Dendritic cell treated with granulocyte-macrophage colony-stimulating factor and Interleukin-4, amounts not matched to agents 40 ng/mL and 50 ng/mL, for 4 days (primary cell): Measurements from ENCODE around the gene P2RX2.

Experiments
- H3K27ac Mint-ChIP-seq: one replicate; pipeline ENCODE4 v1.8.0; 2022; ENCODE audit warnings: mild to moderate bottlenecking, mixed read lengths
- H3K27me3 Mint-ChIP-seq: one replicate; pipeline ENCODE4 v1.8.0; 2022; ENCODE audit warnings: mild to moderate bottlenecking, mixed read lengths
- H3K36me3 Mint-ChIP-seq: one replicate; pipeline ENCODE4 v1.8.0; 2022; ENCODE audit warnings: low read depth, mixed read lengths
- H3K4me1 Mint-ChIP-seq: one replicate; pipeline ENCODE4 v1.8.0; 2022; ENCODE audit warnings: low read depth, mixed read lengths
- H3K4me3 Mint-ChIP-seq: one replicate; pipeline ENCODE4 v1.8.0; 2022; ENCODE audit warnings: mild to moderate bottlenecking, moderate library complexity, mixed read lengths
- H3K9me3 Mint-ChIP-seq: one replicate; pipeline ENCODE4 v1.8.0; 2022; ENCODE audit warnings: mixed read lengths
- intact Hi-C: fragments of 100-400 bp; cut with micrococcal nuclease; formaldehyde crosslinking; loops from one replicate; pipeline ENCODE4 v1.15.0; 2022

P2RX2 gene

DNA sequence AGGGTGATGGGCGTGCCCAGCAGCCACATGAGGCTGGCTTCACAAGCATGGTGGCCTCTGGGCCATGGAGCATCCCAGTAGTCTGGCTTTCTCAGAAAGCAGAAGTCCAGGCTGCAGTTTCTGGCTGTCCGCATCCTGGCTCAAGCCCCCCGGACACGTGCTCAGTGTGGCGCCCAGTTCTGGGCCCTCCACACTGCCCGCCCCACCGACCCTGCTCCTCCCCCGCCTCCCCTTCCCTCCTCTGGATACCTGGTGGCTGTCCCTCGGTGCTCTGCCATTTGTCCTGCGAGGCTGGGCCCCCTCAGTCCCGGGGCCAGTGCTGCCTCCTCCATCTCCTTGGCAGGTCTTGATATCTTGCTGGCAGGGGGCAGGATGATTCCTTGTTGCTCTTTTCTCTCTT lies 39.8 kb upstream of the P2RX2 start:
- intact Hi-C loops, result no loop called here
- Mint-ChIP-seq H3K27me3 (no peaks in the 10 kb centered on the region), H3K9me3 (no peaks in the 10 kb centered on the region), H3K4me3 (no peak overlapping the region), H3K36me3 (peaks cover 96% of the 10 kb centered on the region), H3K4me1 (no peaks in the 10 kb centered on the region), H3K27ac (no peak overlapping the region)

- Mint-ChIP-seq H3K4me1 (no peaks in the 10 kb centered on the region), H3K4me3 (no peak overlapping the region), H3K9me3 (no peaks in the 10 kb centered on the region), H3K27me3 (no peaks in the 10 kb centered on the region), H3K36me3 (peaks cover 96% of the 10 kb centered on the region), H3K27ac (no peak overlapping the region)
- intact Hi-C loops, result no loop called here
Measured at GRCh38 chr12:132579744-132580143, 38.8 kb upstream of the P2RX2 start.

- intact Hi-C loops, result no loop called here
- Mint-ChIP-seq H3K4me3 (no peak overlapping the region), H3K27me3 (no peaks in the 10 kb centered on the region), H3K9me3 (no peaks in the 10 kb centered on the region), H3K4me1 (no peaks in the 10 kb centered on the region), H3K36me3 (peaks cover 89% of the 10 kb centered on the region), H3K27ac (no peak overlapping the region)
Measured at GRCh38 chr12:132580701-132581292, 37.8 kb upstream of the P2RX2 start.

DNA sequence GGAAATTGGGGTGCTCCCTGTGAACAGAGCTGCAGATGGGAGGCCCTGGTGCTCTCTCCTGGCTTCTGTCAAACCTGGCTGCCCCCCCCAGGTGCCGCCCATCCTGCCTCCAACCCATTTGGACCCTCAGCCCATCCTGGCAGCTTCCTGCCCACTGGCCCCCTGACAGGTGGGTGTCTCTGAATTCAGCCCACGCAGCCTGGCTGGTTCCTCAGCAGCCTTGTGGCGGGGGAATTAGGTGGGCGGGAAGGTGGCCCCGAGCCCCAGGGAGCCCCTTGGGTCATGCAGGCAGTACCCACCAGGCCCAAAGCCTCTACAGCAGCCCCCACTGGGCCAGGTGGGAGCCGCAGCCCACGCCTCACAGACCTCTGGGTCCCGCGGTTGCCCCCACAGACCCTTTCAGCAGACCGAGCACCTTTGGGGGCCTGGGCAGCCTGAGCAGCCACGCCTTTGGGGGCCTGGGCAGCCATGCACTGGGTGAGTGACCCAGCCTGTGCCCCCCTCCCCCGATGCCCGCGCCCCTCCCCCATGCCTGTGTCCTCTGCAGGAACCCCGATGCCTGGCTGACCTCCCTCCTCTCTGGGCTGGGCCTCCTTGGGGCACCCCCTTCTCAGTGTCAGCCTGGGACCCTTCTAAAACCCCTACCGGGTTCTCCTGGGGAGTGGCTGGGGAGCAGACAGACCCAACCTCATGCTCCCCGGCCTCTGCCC lies 37.1 kb upstream of the P2RX2 start:
- H3K4me1 Mint-ChIP-seq, result no peaks in the 10 kb centered on the region

DNA sequence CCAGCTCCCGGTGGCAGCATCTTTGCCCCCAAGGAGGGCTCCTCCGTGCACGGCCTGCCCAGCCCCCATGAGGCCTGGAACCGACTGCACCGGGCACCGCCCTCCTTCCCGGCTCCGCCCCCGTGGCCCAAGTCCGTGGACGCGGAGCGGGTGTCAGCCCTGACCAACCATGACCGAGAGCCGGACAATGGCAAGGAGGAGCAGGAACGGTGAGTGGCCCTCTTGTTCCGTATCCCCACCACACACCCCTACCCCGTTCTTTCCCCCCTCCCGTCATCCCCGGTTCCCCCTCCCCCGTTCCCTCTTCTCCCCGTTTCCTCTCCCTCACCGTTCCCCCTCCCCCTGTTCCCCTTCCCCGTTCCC lies 36.5 kb upstream of the P2RX2 start:
- peaks cover 77% of the 10 kb centered on the region for H3K36me3 Mint-ChIP-seq
- H3K27ac Mint-ChIP-seq, result no peak overlapping the region
- H3K4me1 Mint-ChIP-seq, result no peaks in the 10 kb centered on the region
- H3K27me3 Mint-ChIP-seq, result peaks cover 3% of the 10 kb centered on the region
- H3K9me3 Mint-ChIP-seq, result no peaks in the 10 kb centered on the region
- no peak overlapping the region for H3K4me3 Mint-ChIP-seq
- intact Hi-C loops, result no loop called here

More for the DNA sequence above, 37.1 kb upstream of the P2RX2 start:
- no peaks in the 10 kb centered on the region for H3K9me3 Mint-ChIP-seq
- intact Hi-C loops, result no loop called here
- H3K36me3 Mint-ChIP-seq, result peaks cover 82% of the 10 kb centered on the region
- H3K27ac Mint-ChIP-seq, result no peak overlapping the region
- no peak overlapping the region for H3K4me3 Mint-ChIP-seq
- H3K27me3 Mint-ChIP-seq, result peaks cover under 1% of the 10 kb centered on the region

DNA sequence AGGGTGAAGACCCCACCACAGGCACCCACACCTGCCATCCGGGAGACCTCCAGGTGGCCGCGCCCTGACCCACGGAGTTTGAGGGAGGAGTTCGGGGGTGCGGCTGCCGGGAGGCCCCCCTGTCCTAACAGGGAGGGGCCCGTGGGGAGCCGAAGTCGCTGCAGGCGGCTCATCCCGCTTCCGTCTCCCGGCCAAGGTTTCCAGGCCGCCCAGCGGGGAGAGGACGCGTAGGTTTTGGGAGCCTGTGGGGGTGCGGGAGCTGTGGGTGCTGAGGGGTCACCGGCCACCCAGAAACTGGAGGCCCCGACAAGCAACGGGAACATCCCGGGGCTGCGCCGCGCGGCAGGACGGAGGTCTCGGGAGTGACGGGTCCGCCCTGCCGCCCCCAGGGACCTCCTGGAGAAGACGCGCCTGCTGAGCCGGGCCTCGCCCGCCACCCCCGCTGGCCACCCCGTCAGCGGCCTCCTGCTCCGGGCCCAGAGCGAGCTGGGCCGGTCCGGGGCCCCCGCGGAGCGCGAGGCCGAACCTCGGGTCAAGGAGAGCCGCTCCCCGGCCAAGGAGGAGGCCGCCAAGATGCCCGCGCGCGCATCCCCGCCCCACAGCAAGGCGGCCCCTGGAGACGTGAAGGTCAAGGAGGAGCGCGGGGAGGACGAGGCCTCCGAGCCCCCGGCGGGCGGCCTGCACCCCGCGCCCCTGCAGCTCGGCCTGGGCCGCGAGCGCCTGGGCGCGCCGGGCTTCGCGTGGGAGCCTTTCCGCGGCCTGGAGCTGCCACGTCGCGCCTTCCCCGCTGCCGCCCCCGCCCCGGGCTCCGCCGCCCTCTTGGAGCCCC lies 35.8 kb upstream of the P2RX2 start:
- Mint-ChIP-seq H3K4me3 (no peak overlapping the region), H3K36me3 (peaks cover 69% of the 10 kb centered on the region), H3K4me1 (no peaks in the 10 kb centered on the region), H3K27me3 (peaks cover 5% of the 10 kb centered on the region), H3K27ac (no peak overlapping the region), H3K9me3 (no peaks in the 10 kb centered on the region)
- intact Hi-C loops, result no loop called here

DNA sequence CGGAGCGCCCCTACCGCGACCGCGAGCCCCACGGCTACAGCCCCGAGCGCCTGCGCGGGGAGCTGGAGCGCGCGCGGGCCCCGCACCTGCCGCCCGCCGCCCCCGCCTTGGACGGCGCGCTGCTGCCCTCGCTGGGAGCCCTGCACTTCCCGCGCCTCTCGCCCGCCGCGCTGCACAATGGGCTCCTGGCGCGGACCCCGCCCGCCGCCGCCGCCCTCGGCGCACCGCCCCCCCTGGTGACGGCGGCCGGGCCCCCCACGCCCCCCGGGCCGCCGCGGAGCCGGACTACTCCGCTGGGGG lies 35.2 kb upstream of the P2RX2 start:
- H3K36me3 Mint-ChIP-seq, result peaks cover 63% of the 10 kb centered on the region
- peaks cover 5% of the 10 kb centered on the region for H3K27me3 Mint-ChIP-seq
- intact Hi-C loops, result no loop called here
- H3K4me1 Mint-ChIP-seq, result no peaks in the 10 kb centered on the region
- H3K27ac Mint-ChIP-seq, result no peak overlapping the region
- no peaks in the 10 kb centered on the region for H3K9me3 Mint-ChIP-seq
- no peak overlapping the region for H3K4me3 Mint-ChIP-seq

DNA sequence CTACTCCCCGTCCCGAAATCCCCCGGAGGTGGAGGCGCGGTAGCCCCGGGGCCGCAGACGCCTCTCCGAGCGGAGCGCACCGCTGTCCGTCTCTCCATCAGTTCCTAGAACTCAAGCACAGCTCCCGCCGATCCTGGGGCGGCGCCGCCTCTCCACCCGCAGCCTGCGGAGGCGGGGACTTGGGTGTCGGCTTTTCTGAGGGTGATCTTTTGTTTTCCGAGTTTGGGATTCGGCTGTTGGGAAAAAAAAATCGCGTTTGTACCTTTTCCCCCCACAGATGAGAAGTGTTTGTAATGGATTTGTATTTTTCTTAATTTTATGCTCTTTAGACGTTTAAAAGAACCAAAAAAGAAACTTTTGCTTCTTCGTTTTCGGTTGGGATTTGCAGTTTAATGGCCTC lies 34.8 kb upstream of the P2RX2 start:
- no peak overlapping the region for H3K27ac Mint-ChIP-seq
- no peaks in the 10 kb centered on the region for H3K9me3 Mint-ChIP-seq
- intact Hi-C loops, result no loop called here
- peaks cover 60% of the 10 kb centered on the region for H3K36me3 Mint-ChIP-seq
- H3K4me3 Mint-ChIP-seq, result no peak overlapping the region
- peaks cover 6% of the 10 kb centered on the region for H3K27me3 Mint-ChIP-seq
- H3K4me1 Mint-ChIP-seq, result no peaks in the 10 kb centered on the region

DNA sequence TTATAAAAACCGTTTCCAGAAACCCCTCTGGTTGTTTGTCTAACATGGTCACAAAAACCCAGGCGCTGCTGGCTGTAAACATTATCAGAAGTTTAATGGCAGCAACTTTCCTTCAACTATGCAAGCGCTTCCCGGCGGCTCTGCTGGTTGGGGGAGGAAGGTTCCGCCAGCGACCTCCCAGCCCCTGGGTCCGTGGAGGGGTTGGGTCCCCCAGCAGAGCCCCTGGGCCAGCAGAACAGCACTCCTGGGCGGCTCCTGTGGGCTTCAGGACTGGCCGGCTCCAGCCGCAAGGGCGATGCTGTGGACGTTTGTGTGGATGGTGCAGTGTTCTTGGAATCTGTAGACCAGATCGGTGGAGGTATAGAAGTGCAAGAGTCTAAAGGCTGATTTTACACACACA lies 34.1 kb upstream of the P2RX2 start:
- H3K36me3 Mint-ChIP-seq, result peaks cover 53% of the 10 kb centered on the region
- no peaks in the 10 kb centered on the region for H3K4me1 Mint-ChIP-seq
- no peak overlapping the region for H3K4me3 Mint-ChIP-seq
- no peaks in the 10 kb centered on the region for H3K9me3 Mint-ChIP-seq
- no peak overlapping the region for H3K27ac Mint-ChIP-seq
- intact Hi-C loops, result no loop called here
- peaks cover 10% of the 10 kb centered on the region for H3K27me3 Mint-ChIP-seq

- intact Hi-C loops, result no loop called here
- H3K36me3 Mint-ChIP-seq, result peaks cover 45% of the 10 kb centered on the region
- H3K27me3 Mint-ChIP-seq, result peaks cover 15% of the 10 kb centered on the region
- H3K4me1 Mint-ChIP-seq, result no peaks in the 10 kb centered on the region
- H3K9me3 Mint-ChIP-seq, result no peaks in the 10 kb centered on the region
- no peak overlapping the region for H3K4me3 Mint-ChIP-seq
- no peak overlapping the region for H3K27ac Mint-ChIP-seq
Measured at GRCh38 chr12:132585177-132585576, 33.4 kb upstream of the P2RX2 start.

DNA sequence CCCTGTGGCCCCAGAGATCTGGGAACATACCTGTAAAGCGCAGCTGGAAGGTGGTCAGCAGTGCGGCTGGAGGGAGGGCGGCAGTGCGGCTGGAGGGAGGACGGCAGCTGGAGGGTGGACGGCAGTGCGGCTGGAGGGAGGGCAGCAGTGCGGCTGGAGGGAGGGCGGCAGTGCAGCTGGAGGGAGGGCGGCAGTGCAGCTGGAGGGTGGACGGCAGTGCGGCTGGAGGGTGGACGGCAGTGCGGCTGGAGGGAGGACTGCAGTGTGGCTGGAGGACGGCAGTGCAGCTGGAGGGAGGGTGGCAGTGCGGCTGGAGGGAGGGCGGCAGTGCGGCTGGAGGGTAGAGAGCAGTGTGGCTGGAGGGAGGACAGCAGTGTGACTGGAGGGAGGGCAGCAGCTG lies 31.6 kb upstream of the P2RX2 start:
- H3K4me1 Mint-ChIP-seq, result no peaks in the 10 kb centered on the region
- peaks cover 22% of the 10 kb centered on the region for H3K27me3 Mint-ChIP-seq
- no peak overlapping the region for H3K4me3 Mint-ChIP-seq
- no peaks in the 10 kb centered on the region for H3K9me3 Mint-ChIP-seq
- peaks cover 28% of the 10 kb centered on the region for H3K36me3 Mint-ChIP-seq
- no peak overlapping the region for H3K27ac Mint-ChIP-seq
- intact Hi-C loops, result no loop called here

- Mint-ChIP-seq H3K27ac (no peak overlapping the region), H3K36me3 (peaks cover 19% of the 10 kb centered on the region), H3K4me3 (no peak overlapping the region), H3K4me1 (no peaks in the 10 kb centered on the region), H3K9me3 (no peaks in the 10 kb centered on the region), H3K27me3 (peaks cover 31% of the 10 kb centered on the region)
- intact Hi-C loops, result no loop called here
Measured at GRCh38 chr12:132587781-132588180, 30.8 kb upstream of the P2RX2 start.

DNA sequence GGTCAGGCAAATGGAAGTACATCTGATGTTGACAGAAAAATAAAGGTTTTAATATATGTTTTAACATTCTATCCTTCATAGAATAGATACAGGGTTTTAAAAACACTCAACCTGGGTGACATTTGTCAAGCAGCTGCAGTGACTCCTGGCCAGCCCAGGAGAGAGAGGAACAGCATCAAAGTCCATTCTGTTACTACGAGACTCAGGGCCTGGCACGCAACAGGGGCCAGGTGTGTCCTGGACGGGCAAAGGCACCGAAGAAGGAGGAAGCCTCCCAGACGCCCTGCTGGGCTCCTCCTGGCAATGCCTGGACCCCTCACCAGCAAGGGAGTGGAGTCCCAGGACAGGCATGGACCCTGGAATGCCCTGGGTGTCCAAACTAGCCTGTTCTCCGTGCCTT lies 30.3 kb upstream of the P2RX2 start:
- no peak overlapping the region for H3K4me3 Mint-ChIP-seq
- H3K27ac Mint-ChIP-seq, result no peak overlapping the region
- peaks cover 36% of the 10 kb centered on the region for H3K27me3 Mint-ChIP-seq
- H3K36me3 Mint-ChIP-seq, result peaks cover 18% of the 10 kb centered on the region
- H3K4me1 Mint-ChIP-seq, result no peaks in the 10 kb centered on the region
- H3K9me3 Mint-ChIP-seq, result no peaks in the 10 kb centered on the region
- intact Hi-C loops, result no loop called here

- intact Hi-C loops, result no loop called here
- Mint-ChIP-seq H3K27ac (no peak overlapping the region), H3K36me3 (peaks cover 11% of the 10 kb centered on the region)
Measured at GRCh38 chr12:132588821-132589669, 29.5 kb upstream of the P2RX2 start.

More at GRCh38 chr12:132588821-132589669, 29.5 kb upstream of the P2RX2 start:
- H3K27me3 Mint-ChIP-seq, result peaks cover 44% of the 10 kb centered on the region
- H3K4me3 Mint-ChIP-seq, result no peak overlapping the region
- peaks cover 6% of the 10 kb centered on the region for H3K4me1 Mint-ChIP-seq
- no peaks in the 10 kb centered on the region for H3K9me3 Mint-ChIP-seq
